SKM-1 (cell line): ENCODE data around the gene PHYH.
"Not testable (repeated sequence)": the region's sequence is repeated elsewhere in the genome, so short reads cannot be mapped to it uniquely, and the experiment has no call there.

Source experiments
- DNase-seq: peaks from one replicate; lab custom pipeline; 2025; ENCODE audit not compliant: unreplicated experiment; lab: John Stamatoyannopoulos, UW

Gene PHYH

GRCh38 chr10:13272164-13272571 lies 27.7 kb downstream of the PHYH start:
- no peak for DNase-seq

GRCh38 chr10:13271552-13272163 lies 28.2 kb downstream of the PHYH start:
- no peak for DNase-seq

GRCh38 chr10:13270877-13271551 lies 28.9 kb downstream of the PHYH start:
- DNase-seq, result no peak

GRCh38 chr10:13268841-13269240 lies 31.0 kb downstream of the PHYH start:
- DNase-seq, result no peak

- no peak for DNase-seq
These were observed 31.6 kb downstream of the PHYH start for GRCh38 chr10:13268310-13268709.

GRCh38 chr10:13263591-13263990 lies 36.3 kb downstream of the PHYH start:
- no peak for DNase-seq

- no peak for DNase-seq
These were observed 37.4 kb downstream of the PHYH start for GRCh38 chr10:13262433-13262832.

- no peak for DNase-seq
These were observed 42.2 kb downstream of the PHYH start for GRCh38 chr10:13257621-13258140.

- no peak for DNase-seq
These were observed 43.2 kb downstream of the PHYH start for GRCh38 chr10:13256627-13257026.

- DNase-seq, result no peak
These were observed 46.1 kb downstream of the PHYH start for GRCh38 chr10:13253726-13254125.

GRCh38 chr10:13247784-13248183 lies 52.1 kb downstream of the PHYH start:
- no peak for DNase-seq

- no peak for DNase-seq
These were observed 52.6 kb downstream of the PHYH start for GRCh38 chr10:13247246-13247645.

GRCh38 chr10:13242260-13242659 lies 57.6 kb downstream of the PHYH start:
- DNase-seq, result not testable (repeated sequence)

- DNase-seq, result no peak
These were observed 58.3 kb downstream of the PHYH start for GRCh38 chr10:13241613-13242012.

GRCh38 chr10:13239923-13240322 lies 59.9 kb downstream of the PHYH start:
- DNase-seq, result no peak

GRCh38 chr10:13238271-13239077 lies 61.4 kb downstream of the PHYH start:
- DNase-seq, result no peak

GRCh38 chr10:13236638-13237037 lies 63.2 kb downstream of the PHYH start:
- DNase-seq, result no peak

- DNase-seq, result not testable (repeated sequence)
These were observed 65.1 kb downstream of the PHYH start for GRCh38 chr10:13234736-13235135.

GRCh38 chr10:13234172-13234571 lies 65.7 kb downstream of the PHYH start, which contains the start of gene UCMA:
Gene UCMA (minus strand): TSS chr10:13234374. CDS start chr10:13234258, 116 bp downstream.
- DNase-seq, result no peak

- no peak for DNase-seq
These were observed 66.5 kb downstream of the PHYH start for GRCh38 chr10:13233358-13233757.

GRCh38 chr10:13231808-13232207 lies 68.1 kb downstream of the PHYH start:
- no peak for DNase-seq

- DNase-seq, result no peak
These were observed 68.7 kb downstream of the PHYH start for GRCh38 chr10:13231190-13231589.
